GM12878 (cell line): ENCODE results near the gene FNDC3B. TPM values are rescaled to one million over a fixed set of nuclear protein-coding genes. Genes with fewer than 3 reads are reported as not detected.
"Not testable (repeated sequence)": the region's sequence is repeated elsewhere in the genome, so short reads cannot be mapped to it uniquely, and the experiment has no call there.

ENCODE experiments used
- ATAC-seq: fragments of 200-7000 bp; cut with Tn5 transposase; 3 replicates; pipeline ENCODE4 v1.9.1; 2020; ENCODE audit warnings: mild to moderate bottlenecking, moderate library complexity
- BruUV-seq: library from RNA; stranded (reverse); fragments of 400-500 nt; replicated peaks from 2 replicates; lab custom pipeline; 2021; lab: Mats Ljungman, UMichigan
- CTCF ChIA-PET: fragments of 300-600 bp; sonication (Branson Sonifier 250); formaldehyde crosslinking; extraction: SDS; loops from one replicate; lab custom pipeline; 2021; ENCODE audit warnings: inconsistent platforms; lab: Yijun Ruan, JAX
- POLR2A ChIA-PET: fragments of 350-600 bp; formaldehyde crosslinking; extraction: SDS; loops from one replicate; lab custom pipeline; 2021; ENCODE audit warnings: inconsistent platforms; lab: Charles Lee
- RAD21 ChIA-PET: fragments of 300-600 bp; sonication (Branson Sonifier 250); formaldehyde crosslinking; loops from one replicate; lab custom pipeline; 2023; ENCODE audit warnings: antibody characterized with exemption; ENCODE audit not compliant: unreplicated experiment; lab: Charles Lee
- SMC1A ChIA-PET: fragments of 300-600 bp; sonication (Branson Sonifier 250); formaldehyde crosslinking; loops from one replicate; lab custom pipeline; 2023; ENCODE audit not compliant: unreplicated experiment, uncharacterized antibody; lab: Charles Lee
- DNase-seq: peaks from one replicate; pipeline ENCODE4 v3.0.0-alpha.2; 2011; ENCODE audit warnings: low read depth, low spot score
- FAIRE-seq: peaks from 3 replicates; lab custom pipeline; 2011; peaks lifted over from hg19 to GRCh38; lab: Jason Lieb, UNC
- H2AFZ ChIP-seq: 2 replicates; pipeline ENCODE4 v1.6.0; 2011; ENCODE audit warnings: low read depth, low read length, control low read depth; ENCODE audit not compliant: control insufficient read depth
- H3K27ac ChIP-seq: 2 replicates; pipeline ENCODE4 v1.5.1; 2011; ENCODE audit warnings: control low read depth; ENCODE audit not compliant: control insufficient read depth, insufficient read depth
- H3K27me3 ChIP-seq, 2 experiments: replicated peaks in 1 of 2; 2 replicates each; pipeline versions ENCODE4 v1.6.0 to v1.6.1; 2011; ENCODE audit warnings: low read length in 1 of 2; ENCODE audit not compliant: control insufficient read depth in 2 of 2, insufficient read depth in 2 of 2
- H3K36me3 ChIP-seq, 2 experiments: 2 replicates each; pipeline ENCODE4 v1.5.1; 2011; ENCODE audit warnings: low read length in 1 of 2; ENCODE audit not compliant: control insufficient read depth in 2 of 2, insufficient read depth in 2 of 2
- H3K4me1 ChIP-seq: 2 replicates; pipeline ENCODE4 v1.6.1; 2011; ENCODE audit warnings: mild to moderate bottlenecking, low read length, moderate library complexity, mixed read lengths; ENCODE audit not compliant: control insufficient read depth, insufficient read depth
- H3K4me2 ChIP-seq: 2 replicates; pipeline ENCODE4 v1.6.0; 2011; ENCODE audit warnings: control low read depth; ENCODE audit not compliant: control insufficient read depth, insufficient read depth
- H3K4me3 ChIP-seq: fragments of 200-600 bp; sonication (generic); 2 replicates; pipeline ENCODE4 v1.5.1; 2016
- H3K79me2 ChIP-seq: 2 replicates; pipeline ENCODE4 v1.6.0; 2011; ENCODE audit warnings: low read length; ENCODE audit not compliant: control insufficient read depth, insufficient read depth
- H3K9ac ChIP-seq: 2 replicates; pipeline ENCODE4 v1.8.0; 2011; ENCODE audit warnings: low read length, control low read depth, mixed read lengths; ENCODE audit not compliant: control insufficient read depth, insufficient read depth
- H3K9me3 ChIP-seq: replicated peaks from 3 replicates; pipeline ENCODE4 v1.5.1; 2011; ENCODE audit warnings: mild to moderate bottlenecking, low read length; ENCODE audit not compliant: control insufficient read depth, insufficient read depth
- H4K20me1 ChIP-seq: 2 replicates; pipeline ENCODE4 v1.6.0; 2011; ENCODE audit not compliant: control insufficient read depth, insufficient read depth
- BCL3 ChIP-seq: IDR thresholded peaks from 2 replicates; pipeline ENCODE4 v1.6.1; 2011; ENCODE audit warnings: borderline replicate concordance, low read depth, mild to moderate bottlenecking, moderate library complexity, low read length; ENCODE audit not compliant: insufficient read depth, poor library complexity, severe bottlenecking
- HCFC1 ChIP-seq: fragments of 150-350 bp; IDR thresholded peaks from 2 replicates; pipeline ENCODE4 v1.6.1; 2014; ENCODE audit warnings: low read length
- IRF3 ChIP-seq: fragments of 450-650 bp; IDR thresholded peaks from 2 replicates; pipeline ENCODE4 v1.6.1; 2014; ENCODE audit warnings: mild to moderate bottlenecking
- SP1 ChIP-seq: IDR thresholded peaks from one replicate; pipeline ENCODE4 v1.6.1; 2011; ENCODE audit warnings: low read depth, low read length
- TAF1 ChIP-seq: IDR thresholded peaks from 2 replicates; pipeline ENCODE4 v1.6.1; 2011; ENCODE audit warnings: mild to moderate bottlenecking, low read depth, low read length, borderline replicate concordance
- WRNIP1 ChIP-seq: IDR thresholded peaks from 2 replicates; pipeline ENCODE4 v1.6.1; 2011; ENCODE audit warnings: low read depth, low read length, improper control_type of control experiment, borderline replicate concordance
- ZBED1 ChIP-seq: IDR thresholded peaks from 2 replicates; pipeline ENCODE4 v1.6.1; 2016; ENCODE audit warnings: borderline replicate concordance
- ZNF592 ChIP-seq: fragments of 450-650 bp; IDR thresholded peaks from 2 replicates; pipeline ENCODE4 v1.6.1; 2017; ENCODE audit warnings: mild to moderate bottlenecking, moderate library complexity
- ZNF622 ChIP-seq: fragments of 450-650 bp; IDR thresholded peaks from 2 replicates; pipeline ENCODE4 v1.6.1; 2017; ENCODE audit warnings: mild to moderate bottlenecking, inconsistent platforms
- WGBS: methylation state at CpG from one replicate; pipeline ENCODE4 v1.1.6; 2016; ENCODE audit warnings: low lambda C conversion rate; ENCODE audit not compliant: insufficient replicate concordance, insufficient coverage; ENCODE audit errors: missing lambda C conversion rate; 5-methylcytosine and 5-hydroxymethylcytosine counted together
- in situ Hi-C: fragments of 300-500 bp; cut with MboI; formaldehyde crosslinking; loops from 9 replicates; pipeline ENCODE4 v1.14.3; 2018; ENCODE audit warnings: mixed read lengths
- intact Hi-C: fragments of 100-400 bp; cut with micrococcal nuclease; formaldehyde crosslinking; loops from one replicate; pipeline ENCODE4 v1.14.2; 2022; ENCODE audit not compliant: unreplicated experiment
- polyA plus RNA-seq, 11 experiments: library from polyadenylated mRNA; depleted of rRNA in 4 of 11; unstranded in 6 of 11; stranded (reverse) in 5 of 11; fragments of >200 nt; fragmentation: Nextera tagmentation in 4 of 11; fragmentation: Illumina TruSeq in 1 of 11; extraction: Ambion mirVana in 4 of 11; extraction: Trizol in 1 of 11; gene quantifications; 1 replicate in 1 of 11; 2 replicates in 10 of 11; pipeline versions ENCODE4 v1.2.1 to v1.2.3, GENCODE V29; 2011 to 2016; ENCODE audit warnings: inconsistent platforms in 2 of 11, missing spikeins in 2 of 11, low read depth in 1 of 11
- total RNA-seq, 4 experiments: library from RNA; depleted of rRNA in 3 of 4; stranded (reverse); fragments of >200 nt in 3 of 4; fragmentation: Illumina TruSeq in 1 of 4; extraction: Trizol in 1 of 4; gene quantifications; 2 replicates each; pipeline versions ENCODE4 v1.2.1 to v1.2.3, GENCODE V29; 2013 to 2021

FNDC3B gene
- total and polyA plus RNA-seq, 10 of the 15 experiments (the other 5 are each of a cell fraction or from before 2014, with no cell fraction given) = 7.9 to 35.0 (median 18.5) TPM

GRCh38 chr3:172254542-172254941, 215.2 kb downstream of the FNDC3B start (continued):
- TF ChIP-seq ZNF592 = no peak
- no peak for TF ChIP-seq SP1
- TF ChIP-seq BCL3 = no peak
- TF ChIP-seq ZBED1 = no peak
- no peak for TF ChIP-seq IRF3
- TF ChIP-seq ZNF622 = no peak
- no peak for TF ChIP-seq HCFC1
- TF ChIP-seq WRNIP1 = no peak
- TF ChIP-seq TAF1 = no peak

DNA sequence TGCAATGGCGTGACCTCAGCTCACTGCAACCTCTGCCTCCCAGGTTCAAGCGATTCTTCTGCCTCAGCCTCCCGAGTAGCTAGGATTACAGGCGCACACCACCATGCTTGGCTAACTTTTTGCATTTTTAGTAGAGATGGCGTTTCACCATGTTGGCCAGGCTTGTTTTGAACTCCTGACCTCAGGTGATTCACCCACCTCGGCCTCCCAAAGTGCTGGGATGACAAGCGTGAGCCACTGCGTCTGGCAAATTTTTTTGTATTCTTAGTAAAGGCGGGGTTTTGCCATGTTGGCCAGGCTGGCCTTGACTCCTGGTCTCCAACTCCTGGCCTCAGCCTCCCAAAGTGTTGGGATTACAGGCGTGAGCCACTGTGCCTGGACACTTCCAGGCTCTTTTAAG, 215.9 kb downstream of the FNDC3B start:
- H3K36me3 ChIP-seq = peaks cover 6 to 12% of the 10 kb centered on the region in 2 experiments; a peak in 3 of 4 replicates
- 92% methylated on average over 10 of the region's 10 CpGs for WGBS
- H3K9me3 ChIP-seq, H3K27ac ChIP-seq, BruUV-seq, DNase-seq, RAD21 ChIA-PET, POLR2A ChIA-PET, H2AFZ ChIP-seq, FAIRE-seq, H3K4me3 ChIP-seq, H3K9ac ChIP-seq, H4K20me1 ChIP-seq, H3K4me1 ChIP-seq, ATAC-seq, H3K79me2 ChIP-seq, H3K27me3 ChIP-seq, intact Hi-C loops, in situ Hi-C loops, H3K4me2 ChIP-seq: not testable (repeated sequence)
- ChIA-PET SMC1A (interaction anchor here (1.2 to 1.3 kb wide), 2 partner anchors 28 to 220 kb away, joined by 3 read pairs; no protein-coding TSS in a partner anchor), CTCF (interaction anchor here (1.0 kb wide), 1 partner anchor 12 kb away, joined by 3 read pairs; no protein-coding TSS in a partner anchor)
